Stimulated activated CD8-positive, alpha-beta memory T cell treated with anti-CD3 and anti-CD28 coated beads, Interleukin-15, amount 100 ng/mL, for 24 hours (primary cell): ENCODE data around the gene ADGRG1.

Experiments used
- DNase-seq: peaks from one replicate; pipeline ENCODE4 v3.0.0-alpha.2; 2020; ENCODE audit warnings: low read depth

Gene ADGRG1

GRCh38 chr16:57648581-57649442 is 20.4 kb downstream of the ADGRG1 start:
- peak; percentile 82 for DNase-seq

GRCh38 chr16:57649443-57649751 is 21.0 kb downstream of the ADGRG1 start:
- no peak for DNase-seq

GRCh38 chr16:57649846-57650245 is 21.4 kb downstream of the ADGRG1 start:
- no peak for DNase-seq

- DNase-seq: no peak
Measured at GRCh38 chr16:57651344-57652333, 23.2 kb downstream of the ADGRG1 start.

GRCh38 chr16:57652695-57653471 is 24.5 kb downstream of the ADGRG1 start:
- no peak for DNase-seq

- no peak for DNase-seq
Measured at GRCh38 chr16:57653936-57654335, 25.5 kb downstream of the ADGRG1 start.

- no peak for DNase-seq
Measured at GRCh38 chr16:57656342-57656955, 28.0 kb downstream of the ADGRG1 start.

GRCh38 chr16:57657228-57657627 is 28.8 kb downstream of the ADGRG1 start:
- DNase-seq: no peak

GRCh38 chr16:57658130-57658877 is 29.9 kb downstream of the ADGRG1 start:
- no peak for DNase-seq

- DNase-seq: no peak
Measured at GRCh38 chr16:57658878-57659674, 30.6 kb downstream of the ADGRG1 start.

GRCh38 chr16:57660715-57661463 is 32.5 kb downstream of the ADGRG1 start:
- no peak for DNase-seq

GRCh38 chr16:57661510-57661909 is 33.1 kb downstream of the ADGRG1 start:
- no peak for DNase-seq

GRCh38 chr16:57661936-57662906 is 33.8 kb downstream of the ADGRG1 start:
- no peak for DNase-seq

GRCh38 chr16:57663436-57663835 is 35.0 kb downstream of the ADGRG1 start:
- no peak for DNase-seq

- no peak for DNase-seq
Measured at GRCh38 chr16:57663917-57664661, 35.7 kb downstream of the ADGRG1 start.

GRCh38 chr16:57664662-57665025 is 36.2 kb downstream of the ADGRG1 start:
- no peak for DNase-seq

GRCh38 chr16:57665541-57665940 is 37.1 kb downstream of the ADGRG1 start:
- no peak for DNase-seq
